MM.1S (cell line): ENCODE results near the gene DNASE1L2.
"Not testable (repeated sequence)": the region's sequence is repeated elsewhere in the genome, so short reads cannot be mapped to it uniquely, and the experiment has no call there.

Experiments
- EZH2phosphoT487 ChIP-seq: fragments of 300-600 bp; sonication (generic); IDR thresholded peaks from 2 replicates; pipeline ENCODE4 v1.6.1; 2018; ENCODE audit warnings: antibody characterized with exemption, low read length
- TF ChIP-seq, protein P1 (sequence below): fragments of 300-600 bp; sonication (generic); IDR thresholded peaks from 2 replicates; pipeline ENCODE4 v1.5.1; 2016; ENCODE audit warnings: antibody characterized with exemption, low read length, mixed read lengths

DNA sequence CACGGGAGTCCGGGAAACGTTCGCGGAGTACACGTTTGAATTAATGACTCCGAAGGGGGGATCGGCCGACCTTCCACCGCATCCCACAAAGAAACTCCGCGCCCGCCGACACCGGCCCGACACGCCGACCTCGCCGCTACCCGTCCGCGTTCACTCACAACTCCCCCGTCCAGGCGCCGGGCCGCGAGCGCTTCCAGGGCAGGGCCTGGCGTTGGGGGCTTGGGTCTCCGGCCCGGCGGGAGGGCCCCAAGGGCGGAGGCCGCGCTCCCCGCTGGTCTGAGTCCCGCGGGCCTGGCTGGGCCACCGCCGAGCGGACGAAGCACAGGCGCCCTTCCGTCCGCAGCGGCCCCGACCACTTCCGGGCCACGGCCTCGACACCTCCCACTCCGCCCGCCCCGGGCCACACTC lies 31.3 kb downstream of the DNASE1L2 start:
- TF ChIP-seq EZH2phosphoT487: not testable (repeated sequence)
- TF ChIP-seq, protein P1, sequence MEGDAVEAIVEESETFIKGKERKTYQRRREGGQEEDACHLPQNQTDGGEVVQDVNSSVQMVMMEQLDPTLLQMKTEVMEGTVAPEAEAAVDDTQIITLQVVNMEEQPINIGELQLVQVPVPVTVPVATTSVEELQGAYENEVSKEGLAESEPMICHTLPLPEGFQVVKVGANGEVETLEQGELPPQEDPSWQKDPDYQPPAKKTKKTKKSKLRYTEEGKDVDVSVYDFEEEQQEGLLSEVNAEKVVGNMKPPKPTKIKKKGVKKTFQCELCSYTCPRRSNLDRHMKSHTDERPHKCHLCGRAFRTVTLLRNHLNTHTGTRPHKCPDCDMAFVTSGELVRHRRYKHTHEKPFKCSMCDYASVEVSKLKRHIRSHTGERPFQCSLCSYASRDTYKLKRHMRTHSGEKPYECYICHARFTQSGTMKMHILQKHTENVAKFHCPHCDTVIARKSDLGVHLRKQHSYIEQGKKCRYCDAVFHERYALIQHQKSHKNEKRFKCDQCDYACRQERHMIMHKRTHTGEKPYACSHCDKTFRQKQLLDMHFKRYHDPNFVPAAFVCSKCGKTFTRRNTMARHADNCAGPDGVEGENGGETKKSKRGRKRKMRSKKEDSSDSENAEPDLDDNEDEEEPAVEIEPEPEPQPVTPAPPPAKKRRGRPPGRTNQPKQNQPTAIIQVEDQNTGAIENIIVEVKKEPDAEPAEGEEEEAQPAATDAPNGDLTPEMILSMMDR: not testable (repeated sequence)
